ENCODE measurements around the gene GMCL1. TPM values are rescaled to one million over a fixed set of nuclear protein-coding genes. Genes with fewer than 3 reads are reported as not detected.

The GMCL1 gene
- total RNA-seq, 1 experiment from 2014 or later: 13.2 TPM

- in situ Hi-C loops (cut with HindIII; ENCODE audit: low pct_unique_long_range_greater_than_20kb, low sequenced_read_pairs) (no loop called here), intact Hi-C loops (cut with micrococcal nuclease; ENCODE audit: unreplicated experiment) (no loop called here)
- no peak overlapping the region for H3K27ac ChIP-seq (ENCODE audit: low read length)
- ChIA-PET CTCF (no interaction called here), POLR2A (no interaction called here)
- BruUV-seq (replicated peaks): no TSS peak
- no peaks in the 10 kb centered on the region for H3K9me3 ChIP-seq (ENCODE audit: control insufficient read depth, insufficient read depth, low read depth, low read length)
- H3K27me3 ChIP-seq (ENCODE audit: control insufficient read depth, insufficient read depth, low read length): no peaks in the 10 kb centered on the region
- no peak overlapping the region for H3K4me3 ChIP-seq (ENCODE audit: low read depth in 2 of 2, low read length in 2 of 2)
- H3K36me3 ChIP-seq (ENCODE audit: control insufficient read depth, insufficient read depth, low read length): peaks cover 2% of the 10 kb centered on the region; the same call in 1 of the 2 replicates
- ATAC-seq (no peak), DNase-seq (ENCODE audit: low read depth, low spot score) (no peak)
- TF ChIP-seq SIN3A (IDR thresholded peaks at IDR 0.05; ENCODE audit: borderline replicate concordance, insufficient read depth, low read depth, low read length) (no peak), REST (IDR thresholded peaks at IDR 0.05; ENCODE audit: insufficient read depth in 1 of 2, low read depth in 2 of 2, low read length in 1 of 2) (no peak), CTCF (IDR thresholded peaks at IDR 0.05) (no peak), POLR2AphosphoS5 (IDR thresholded peaks at IDR 0.05; ENCODE audit: low read depth, low read length) (no peak), TCF7L2 (IDR thresholded peaks at IDR 0.05; ENCODE audit: low read depth, low read length) (no peak)
- H3K4me1 ChIP-seq (ENCODE audit: control insufficient read depth, insufficient read depth, low read length): no peaks in the 10 kb centered on the region
These were observed 28.8 kb downstream of the GMCL1 start for GRCh38 chr2:69858261-69858660.

GRCh38 chr2:69863298-69863697 lies 33.8 kb downstream of the GMCL1 start:
- Histone ChIP-seq H3K9me3 (ENCODE audit: control insufficient read depth, insufficient read depth, low read depth, low read length) (no peaks in the 10 kb centered on the region), H3K4me3 (ENCODE audit: low read depth in 2 of 2, low read length in 2 of 2) (no peak overlapping the region), H3K4me1 (ENCODE audit: control insufficient read depth, insufficient read depth, low read length) (no peaks in the 10 kb centered on the region), H3K27me3 (ENCODE audit: control insufficient read depth, insufficient read depth, low read length) (no peaks in the 10 kb centered on the region), H3K27ac (ENCODE audit: low read length) (no peak overlapping the region), H3K36me3 (ENCODE audit: control insufficient read depth, insufficient read depth, low read length) (no peaks in the 10 kb centered on the region)
- BruUV-seq (replicated peaks): no TSS peak
- intact Hi-C loops (cut with micrococcal nuclease; ENCODE audit: unreplicated experiment) (no loop called here), in situ Hi-C loops (cut with HindIII; ENCODE audit: low pct_unique_long_range_greater_than_20kb, low sequenced_read_pairs) (no loop called here)
- ATAC-seq (no peak), DNase-seq (ENCODE audit: low read depth, low spot score) (no peak)
- ChIA-PET POLR2A (no interaction called here), CTCF (no interaction called here)
- TF ChIP-seq CTCF (IDR thresholded peaks at IDR 0.05) (no peak), TCF7L2 (IDR thresholded peaks at IDR 0.05; ENCODE audit: low read depth, low read length) (no peak), REST (IDR thresholded peaks at IDR 0.05; ENCODE audit: insufficient read depth in 1 of 2, low read depth in 2 of 2, low read length in 1 of 2) (no peak), SIN3A (IDR thresholded peaks at IDR 0.05; ENCODE audit: borderline replicate concordance, insufficient read depth, low read depth, low read length) (no peak), POLR2AphosphoS5 (IDR thresholded peaks at IDR 0.05; ENCODE audit: low read depth, low read length) (no peak)

Data from Panc1 (cell line).